HG03175 (cell line): ENCODE measurements around the gene ZWILCH.

Experiments
- ATAC-seq: cut with Tn5 transposase; IDR thresholded peaks from one replicate; pipeline ENCODE4 v1.9.1; 2021; ENCODE audit warnings: mild to moderate bottlenecking, moderate library complexity; ENCODE audit not compliant: unreplicated experiment

Gene ZWILCH

DNA sequence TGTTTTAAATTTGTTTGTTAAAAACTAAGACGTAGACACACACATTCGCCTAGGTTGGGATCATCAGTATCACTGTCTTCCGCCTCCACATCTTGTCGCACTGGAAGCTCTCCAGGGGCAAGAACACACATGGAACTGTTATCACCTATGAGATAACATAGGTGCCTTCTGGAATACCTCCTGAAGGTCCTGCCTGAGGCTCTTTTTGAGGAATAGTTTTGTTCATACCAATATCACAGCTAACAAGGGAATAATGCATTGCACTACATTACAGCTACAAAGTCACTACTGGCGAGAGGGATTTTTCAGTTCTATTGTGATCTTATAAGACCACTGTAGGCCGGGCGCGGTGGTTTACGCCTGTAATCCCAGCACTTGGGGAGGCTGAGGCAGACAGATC lies 29.9 kb downstream of the ZWILCH start:
- ATAC-seq, result no peak

DNA sequence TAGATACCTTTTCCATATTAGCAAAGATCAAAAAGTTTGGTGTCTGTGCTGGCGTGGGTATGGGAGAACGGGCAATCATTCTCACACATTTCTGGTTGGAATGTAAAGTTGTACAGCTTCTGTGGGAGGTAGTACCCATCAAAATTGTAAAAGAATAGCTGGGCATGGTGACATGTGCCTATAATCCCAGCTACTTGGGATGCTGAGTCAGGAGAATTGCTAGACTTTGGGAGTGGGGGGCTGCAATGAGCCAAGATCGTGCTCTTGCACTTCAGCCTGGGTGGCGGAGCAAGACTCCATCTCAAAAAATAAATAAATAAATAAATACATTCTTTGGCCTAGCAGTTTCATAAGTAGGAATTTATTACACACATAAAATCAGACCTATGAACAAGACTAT lies 37.8 kb downstream of the ZWILCH start:
- ATAC-seq, result no peak

DNA sequence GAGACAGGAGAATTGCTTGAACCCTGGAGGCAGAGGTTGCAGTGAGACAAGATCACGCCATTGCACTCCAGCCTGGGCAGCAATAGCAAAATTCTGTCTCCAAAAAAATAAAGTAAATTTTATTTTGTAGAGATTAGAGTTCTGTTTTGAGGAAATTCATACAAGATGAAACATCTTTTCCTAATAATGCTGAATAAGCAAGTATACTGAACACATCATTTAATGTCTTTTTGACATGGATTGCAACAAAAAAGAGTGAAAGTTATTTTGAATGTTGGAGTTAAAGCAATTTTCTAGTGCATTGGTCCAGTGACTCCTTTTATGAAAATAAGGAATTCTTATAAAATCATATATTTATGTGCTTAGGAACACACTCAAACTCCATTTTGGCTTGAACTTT lies 40.1 kb downstream of the ZWILCH start:
- no peak for ATAC-seq

DNA sequence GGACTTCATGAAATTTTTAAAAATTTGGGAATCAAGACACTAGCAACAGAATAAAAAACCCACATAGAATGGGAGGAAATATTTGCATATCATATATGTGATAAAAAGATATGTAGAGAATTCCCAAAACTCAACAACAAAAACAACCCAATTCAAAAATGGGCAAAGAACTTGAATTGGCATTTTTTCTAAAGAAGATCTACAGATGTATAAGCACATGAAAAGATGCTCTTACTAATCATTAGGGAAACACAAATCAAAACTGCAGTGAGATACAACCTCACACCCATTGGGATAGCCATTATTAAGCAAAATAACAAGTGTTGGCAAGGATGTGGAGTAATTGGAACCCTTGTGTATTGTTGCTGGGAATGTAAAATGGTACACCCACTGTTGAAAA lies 50.6 kb downstream of the ZWILCH start:
- ATAC-seq, result no peak

DNA sequence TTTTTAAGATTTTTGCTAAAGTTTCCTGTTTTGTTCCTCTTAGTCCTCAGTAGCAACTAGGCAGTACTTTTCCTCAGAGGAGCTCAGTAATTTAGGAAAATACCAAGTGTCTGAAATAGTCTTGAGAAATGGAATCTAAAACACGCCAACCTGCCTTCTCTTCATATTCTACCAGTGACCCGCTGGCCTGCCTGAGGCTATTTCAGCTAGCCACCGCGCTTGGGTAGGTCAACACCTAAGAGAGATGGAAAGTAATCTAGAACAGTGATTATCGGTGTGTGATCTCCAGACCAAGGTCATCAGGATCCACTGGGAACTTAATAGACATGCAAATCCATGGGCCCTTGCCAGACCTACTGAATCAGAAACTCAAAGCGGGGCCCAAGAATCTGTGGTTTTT lies 53.1 kb downstream of the ZWILCH start:
- no peak for ATAC-seq

DNA sequence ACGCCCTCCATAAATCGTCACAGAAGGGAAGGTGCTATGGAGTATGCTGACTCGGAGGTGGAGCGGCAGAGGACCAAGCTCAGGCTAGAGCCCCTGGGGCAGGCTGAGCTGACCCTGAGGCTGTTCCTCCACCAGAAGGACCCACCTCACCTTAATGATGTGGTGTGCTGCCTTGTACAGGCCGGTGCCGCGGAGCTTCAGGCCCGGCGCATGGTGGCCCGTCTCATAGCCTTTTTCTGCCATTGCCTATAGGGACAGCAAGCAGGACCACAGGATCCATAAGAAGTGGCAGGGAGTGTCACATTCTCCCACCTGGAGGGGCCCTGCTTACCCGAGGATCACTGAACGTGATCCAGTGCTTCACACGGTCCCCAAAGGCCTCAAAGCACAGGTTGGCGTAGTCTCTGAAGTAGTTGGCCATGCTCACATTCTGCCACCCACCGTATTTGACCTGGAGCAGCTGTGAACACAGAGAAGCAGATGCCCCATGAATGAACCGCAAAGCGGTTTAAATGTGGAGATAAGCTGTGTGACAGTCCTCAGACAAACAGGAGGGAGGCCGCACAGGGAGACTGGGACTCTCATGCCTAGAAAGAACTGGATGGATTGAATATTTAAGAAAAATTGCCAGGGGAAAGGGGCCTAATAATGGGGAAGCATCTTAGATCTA lies 55.9 kb downstream of the ZWILCH start:
- no peak for ATAC-seq

DNA sequence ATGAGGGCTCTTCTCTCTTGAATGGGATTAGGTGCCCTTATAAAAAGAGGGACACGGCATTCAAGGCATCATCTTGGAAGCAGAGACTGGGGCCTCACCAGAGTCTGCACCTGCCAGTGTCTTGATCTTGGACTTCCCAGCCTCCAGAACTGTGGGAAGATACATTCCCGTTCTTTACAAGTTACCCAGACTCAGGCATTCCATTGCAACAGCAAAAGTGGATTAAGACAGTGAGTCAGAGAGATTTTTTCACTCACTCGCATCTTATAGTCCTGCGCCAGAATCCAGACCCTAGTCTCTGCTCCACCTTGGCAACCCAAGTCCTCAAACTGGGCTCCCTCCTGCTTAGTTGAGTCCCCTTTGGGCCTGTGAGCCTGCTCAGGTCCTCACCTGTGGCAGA lies 58.0 kb downstream of the ZWILCH start:
- no peak for ATAC-seq

DNA sequence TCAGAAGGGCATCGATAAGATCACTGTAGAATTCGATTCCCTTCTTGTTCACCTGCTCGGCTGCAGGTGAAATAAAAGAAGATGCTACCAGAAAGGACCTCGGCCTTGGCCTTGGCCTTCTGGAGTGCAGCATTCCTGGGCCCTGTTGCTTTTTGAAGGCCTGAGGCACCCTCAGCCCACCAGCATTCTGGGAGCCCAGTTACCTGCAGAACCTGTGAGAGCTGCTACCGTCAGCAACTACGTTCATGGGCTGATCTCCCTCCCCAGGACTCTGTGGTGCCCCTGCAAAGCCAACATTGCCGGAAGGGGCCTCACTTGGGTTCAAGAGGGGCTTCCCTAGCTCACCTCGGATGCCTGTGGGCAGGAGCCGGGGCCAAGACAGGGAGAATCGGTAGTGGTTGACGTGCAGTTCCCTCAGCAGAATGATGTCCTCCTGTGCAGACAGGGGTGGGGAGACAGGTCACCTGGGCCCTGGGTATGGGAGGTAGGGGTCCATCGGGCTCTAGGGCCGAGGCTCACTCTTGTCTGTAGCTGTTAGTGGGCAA lies 58.5 kb downstream of the ZWILCH start:
- no peak for ATAC-seq

DNA sequence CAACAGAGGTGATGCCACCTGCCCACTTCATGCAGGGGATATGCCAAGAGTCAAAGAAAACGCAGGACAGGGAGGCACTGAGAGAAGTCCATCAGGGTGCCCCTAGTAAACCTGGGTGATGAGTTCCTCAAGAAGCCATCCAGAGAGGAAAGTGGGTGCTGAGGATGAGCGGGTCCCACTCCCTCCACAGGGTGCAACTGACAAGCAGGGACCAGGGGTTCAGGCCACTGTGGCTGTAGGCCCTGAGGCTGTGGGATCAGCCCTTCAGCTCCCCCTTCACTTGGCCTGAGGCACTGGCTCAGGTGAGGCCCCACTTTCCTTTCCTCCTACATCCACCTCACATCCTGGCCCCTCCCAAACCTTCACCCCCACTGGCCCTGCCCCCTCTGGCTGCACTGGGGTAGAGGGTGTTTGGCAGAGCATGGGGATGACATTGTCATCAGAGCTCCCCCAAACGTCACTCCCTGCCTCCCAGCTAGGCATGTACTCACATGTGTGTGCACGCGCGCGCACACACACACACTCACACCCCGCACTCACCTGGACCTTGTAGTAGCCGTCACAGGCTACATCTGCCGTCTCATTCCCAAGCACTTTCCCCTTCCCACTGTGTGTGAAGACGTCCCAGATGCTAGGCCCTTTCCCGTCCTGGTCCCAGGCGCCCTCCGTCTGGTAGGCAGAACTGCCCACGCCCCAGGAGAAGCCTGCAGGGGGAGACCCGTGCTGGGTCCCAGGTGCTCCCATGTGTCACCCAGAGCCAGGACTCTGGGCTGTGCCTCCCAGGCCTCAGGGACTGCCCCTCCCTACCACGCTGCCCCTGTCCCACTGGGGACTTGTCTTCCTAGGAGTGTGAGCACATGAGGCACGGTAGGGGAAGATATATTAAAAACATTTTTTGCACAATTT lies 59.3 kb downstream of the ZWILCH start:
- ATAC-seq, result no peak

DNA sequence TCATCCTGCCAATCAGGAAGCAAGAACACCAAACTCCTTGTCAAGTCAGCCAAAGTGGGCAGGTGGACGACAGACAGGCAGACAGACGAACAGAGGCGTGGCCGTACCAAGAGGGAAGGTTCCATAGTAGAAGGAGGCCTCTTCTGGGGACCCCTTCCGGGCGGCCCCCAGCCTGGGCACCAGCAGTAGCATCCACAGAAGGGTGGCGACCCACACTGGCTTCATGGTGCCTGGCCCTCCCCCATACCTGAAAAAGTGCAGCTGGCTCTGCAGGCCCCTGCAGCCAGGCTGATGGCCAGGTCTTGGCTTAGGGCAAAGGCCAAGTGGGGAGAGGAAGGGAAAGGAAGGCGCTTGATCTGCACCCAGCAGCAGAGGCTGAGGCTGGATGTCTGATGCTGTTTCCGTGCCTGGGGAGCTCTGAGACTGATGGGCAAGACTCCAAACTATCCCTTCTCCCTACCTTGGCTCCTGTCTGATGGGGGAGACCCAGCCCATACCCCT lies 60.1 kb downstream of the ZWILCH start:
- ATAC-seq, result no peak

DNA sequence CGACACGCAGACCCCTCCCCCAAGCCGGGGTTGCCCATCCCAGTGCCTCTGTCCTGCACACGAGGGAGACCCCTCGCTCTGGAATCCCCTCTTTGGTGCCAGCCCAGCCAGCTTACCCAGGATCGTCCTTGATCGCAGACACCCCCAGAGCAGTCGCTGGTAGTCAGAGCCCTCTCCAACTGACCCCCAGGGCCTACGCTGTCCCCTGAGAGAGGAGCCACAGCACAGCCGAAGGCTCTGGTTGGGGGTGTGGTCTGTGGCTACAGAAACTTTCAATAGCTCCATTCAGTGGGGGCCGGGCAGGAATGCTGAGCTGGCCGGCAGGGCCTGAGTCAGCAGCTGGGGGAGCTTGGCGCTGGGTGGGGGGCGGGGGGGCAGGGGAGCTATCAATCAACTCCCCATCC lies 60.6 kb downstream of the ZWILCH start, which contains the start of gene LCTL:
TSS of gene LCTL (minus strand) at position 258 of the 404 bp plus-strand sequence. CDS start 633 bp downstream, outside the sequence.
- no peak for ATAC-seq

DNA sequence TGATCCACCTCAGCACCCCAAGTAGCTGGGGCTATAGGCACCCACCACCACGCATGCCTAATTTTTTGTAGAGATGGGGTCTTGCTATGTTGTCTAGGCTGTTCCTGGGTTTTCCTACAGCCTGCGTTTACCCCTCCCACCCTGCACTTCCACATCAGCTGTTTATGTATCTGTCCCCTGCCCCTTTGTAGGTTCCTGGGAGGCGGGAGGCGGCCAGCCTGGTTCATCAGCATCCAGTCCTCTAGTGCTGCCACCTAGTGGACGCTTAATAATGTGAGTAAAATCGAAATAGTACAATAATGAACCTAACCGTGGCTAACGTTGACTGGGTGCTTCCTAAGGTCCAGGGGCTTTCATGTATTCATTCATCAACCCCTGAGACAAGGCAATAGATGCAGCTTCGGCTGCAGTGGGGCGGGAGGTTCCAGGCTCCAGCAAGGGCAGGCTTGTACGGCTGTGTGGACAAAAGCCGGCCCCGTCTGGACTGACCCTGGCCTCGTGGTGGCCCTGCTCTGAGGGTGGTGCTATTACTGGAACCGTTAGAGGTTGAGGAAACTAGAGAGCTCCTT lies 61.9 kb downstream of the ZWILCH start:
- ATAC-seq, result no peak

DNA sequence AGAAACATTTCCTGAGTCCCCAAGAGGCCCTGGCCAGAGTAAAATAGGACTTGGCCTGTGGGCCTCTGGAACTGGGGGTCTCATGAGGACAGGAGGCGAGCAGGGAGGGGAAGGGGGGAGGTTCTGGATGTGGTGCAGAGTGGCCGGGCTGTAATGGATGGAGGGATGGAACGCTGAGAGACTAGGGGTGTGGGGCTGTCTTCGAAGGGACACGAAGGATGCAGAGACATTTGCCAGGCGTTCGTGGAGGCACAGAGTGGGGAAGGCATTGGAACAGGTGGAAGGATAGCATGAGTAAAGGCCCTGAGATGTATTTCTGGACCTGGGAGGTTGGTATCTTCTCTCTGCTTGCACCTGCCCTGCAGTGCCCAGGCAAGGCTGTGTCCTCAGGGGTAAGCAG lies 62.8 kb downstream of the ZWILCH start:
- ATAC-seq, result no peak

DNA sequence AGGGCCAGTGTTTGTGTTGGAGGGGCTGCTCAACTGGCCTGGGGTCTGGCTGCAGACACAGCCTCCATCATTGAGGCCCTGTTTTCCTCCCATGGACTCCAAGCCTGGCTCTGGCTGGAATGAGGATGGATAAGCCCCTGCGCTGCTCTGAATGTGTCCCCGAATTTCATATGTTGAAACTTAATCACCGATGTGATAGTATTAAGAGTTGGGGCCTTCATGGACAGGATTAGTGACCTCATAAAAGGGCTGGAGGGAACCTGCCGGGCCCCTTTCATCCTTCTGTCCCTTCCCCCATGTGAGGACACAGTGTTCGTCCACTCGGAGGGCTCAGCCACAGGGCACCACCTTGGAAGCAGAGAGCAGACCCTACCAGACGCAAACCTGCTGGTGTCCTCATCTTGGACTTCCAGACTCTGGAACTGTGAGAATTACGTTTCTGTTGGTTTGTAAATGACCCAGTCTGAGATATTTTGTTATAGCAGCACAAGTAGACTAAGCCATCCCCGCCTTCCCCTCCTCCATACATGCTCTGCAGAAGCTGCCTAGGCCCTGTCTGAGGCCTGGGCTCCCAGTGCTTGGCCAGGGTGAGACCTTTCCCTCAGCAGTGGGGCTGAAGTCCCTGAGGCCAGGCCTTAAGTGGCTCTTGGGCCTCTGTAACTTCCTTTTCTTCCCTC lies 64.5 kb downstream of the ZWILCH start:
- ATAC-seq, result no peak

DNA sequence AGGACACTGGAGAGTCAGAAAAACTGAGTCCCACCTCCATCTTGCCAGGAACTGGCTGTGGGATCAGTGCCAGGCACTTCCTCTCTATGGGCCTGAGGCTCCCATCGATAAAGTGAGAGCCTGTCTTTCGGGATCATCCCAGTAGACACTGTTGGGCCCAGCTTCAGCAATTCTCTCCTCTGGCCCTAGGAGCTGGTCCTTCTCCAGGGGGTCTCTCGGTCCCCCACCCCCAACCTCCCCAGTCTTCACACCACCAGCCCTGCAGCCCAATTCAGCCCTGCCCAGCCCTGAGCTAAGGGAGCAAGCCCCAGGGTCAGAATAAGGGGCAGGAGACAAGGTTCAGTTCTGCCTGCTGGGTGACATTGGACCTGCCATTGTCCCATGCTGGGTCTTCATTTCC lies 65.2 kb downstream of the ZWILCH start:
- no peak for ATAC-seq

DNA sequence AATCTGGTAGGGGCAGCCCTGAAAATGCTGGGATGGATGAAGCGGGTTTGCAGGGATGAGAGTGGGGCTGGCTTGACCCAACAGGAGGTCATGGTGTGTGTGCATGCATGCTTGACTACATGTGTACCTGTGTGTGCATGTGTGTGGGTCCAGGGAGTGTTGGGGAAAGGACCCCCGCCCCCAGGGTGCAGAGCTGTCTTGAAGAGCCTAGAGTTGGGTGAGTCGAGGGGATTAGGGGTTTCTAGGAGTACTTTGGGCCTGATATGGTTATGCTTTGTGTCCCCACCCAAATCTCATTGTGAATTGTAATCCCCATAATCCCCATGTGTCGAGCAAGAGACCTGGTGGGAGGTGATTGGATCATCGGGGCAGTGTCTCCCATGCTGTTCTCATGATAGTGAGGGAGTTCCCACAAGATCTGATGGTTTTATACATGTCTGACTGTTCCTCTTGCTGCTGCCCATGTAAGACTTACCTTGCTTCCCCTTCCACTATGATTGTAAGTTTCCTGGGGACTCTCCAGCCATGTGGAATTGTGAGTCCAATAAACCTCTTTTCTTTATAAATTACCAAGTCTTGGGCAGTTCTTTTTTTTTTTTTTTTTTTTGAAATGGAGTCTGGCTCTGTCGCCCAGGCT lies 65.8 kb downstream of the ZWILCH start:
- no peak for ATAC-seq

DNA sequence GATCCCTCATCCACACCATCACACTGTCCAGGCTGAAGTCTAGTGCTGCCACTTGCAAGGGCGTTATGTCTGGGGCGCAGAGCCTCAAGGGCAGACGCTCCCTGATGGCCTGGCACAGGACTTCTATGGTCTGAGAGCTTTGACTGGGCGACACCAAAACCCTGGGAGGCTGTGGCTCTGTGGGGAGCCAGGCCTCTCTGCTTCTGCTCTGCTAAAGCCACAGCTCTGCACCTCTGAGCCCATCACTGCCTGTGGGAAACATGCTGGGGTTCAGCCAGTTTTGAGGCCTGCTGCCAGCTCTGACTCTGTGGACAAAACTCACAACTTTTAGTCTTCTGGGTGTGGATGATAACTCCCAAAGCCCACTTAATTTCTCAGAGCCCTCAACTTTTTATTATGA lies 67.0 kb downstream of the ZWILCH start:
- no peak for ATAC-seq

DNA sequence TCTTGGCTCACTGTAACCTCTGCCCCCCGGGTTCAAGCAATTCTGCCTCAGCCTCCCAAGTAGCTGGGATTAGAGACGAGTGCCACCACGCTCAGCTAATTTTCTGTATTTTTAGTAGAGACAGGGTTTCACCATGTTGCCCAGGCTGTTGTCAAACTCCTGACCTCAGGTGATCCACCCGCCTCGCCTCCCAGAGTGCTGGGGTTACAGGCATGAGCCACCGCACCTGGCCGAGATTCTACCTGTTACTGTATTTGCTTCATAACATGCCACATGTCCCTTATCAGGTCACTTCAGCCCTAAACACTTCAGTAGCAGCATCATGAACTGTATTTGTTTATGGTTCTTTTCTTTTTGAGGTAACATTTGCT lies 68.2 kb downstream of the ZWILCH start:
- ATAC-seq, result no peak

DNA sequence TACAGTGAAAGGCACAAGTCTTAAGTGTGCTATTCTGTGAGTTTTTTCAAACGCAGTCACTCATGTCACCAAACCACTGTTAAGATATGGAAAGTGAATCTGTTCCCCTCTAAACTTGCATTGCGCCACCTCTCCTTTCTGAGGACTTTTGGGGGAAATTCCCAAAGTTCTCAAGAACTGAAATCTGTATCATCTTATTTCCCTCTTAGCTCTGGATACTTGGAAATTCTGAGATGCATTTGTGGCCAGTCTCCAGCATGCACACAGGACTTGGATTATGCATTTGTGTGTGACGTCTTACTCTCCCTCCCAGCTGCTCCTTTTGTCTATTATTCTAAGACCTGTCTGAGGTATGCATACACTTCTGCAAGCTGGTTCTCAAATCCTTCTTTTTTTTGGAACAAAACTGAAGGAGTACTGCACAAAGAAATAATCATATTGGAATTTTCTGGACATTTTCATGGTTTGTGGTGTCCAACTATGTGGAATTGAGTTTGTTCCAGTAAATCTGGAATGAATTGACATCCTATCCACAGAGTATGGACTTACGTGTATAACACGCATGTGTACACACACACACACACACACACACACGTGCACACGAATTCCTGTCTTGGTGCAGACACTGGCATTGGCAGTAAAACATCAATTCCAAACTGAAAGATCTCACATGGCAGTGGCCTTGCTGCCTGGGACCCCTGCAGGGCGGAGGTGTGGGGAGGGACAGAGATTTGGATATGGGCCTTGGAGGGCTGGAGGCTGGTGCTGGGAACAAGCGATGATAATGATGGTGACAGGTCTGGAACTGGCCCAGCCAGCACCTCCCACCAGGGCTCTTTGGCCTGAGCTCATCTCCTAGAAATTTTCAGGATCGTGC lies 68.8 kb downstream of the ZWILCH start:
- no peak for ATAC-seq

DNA sequence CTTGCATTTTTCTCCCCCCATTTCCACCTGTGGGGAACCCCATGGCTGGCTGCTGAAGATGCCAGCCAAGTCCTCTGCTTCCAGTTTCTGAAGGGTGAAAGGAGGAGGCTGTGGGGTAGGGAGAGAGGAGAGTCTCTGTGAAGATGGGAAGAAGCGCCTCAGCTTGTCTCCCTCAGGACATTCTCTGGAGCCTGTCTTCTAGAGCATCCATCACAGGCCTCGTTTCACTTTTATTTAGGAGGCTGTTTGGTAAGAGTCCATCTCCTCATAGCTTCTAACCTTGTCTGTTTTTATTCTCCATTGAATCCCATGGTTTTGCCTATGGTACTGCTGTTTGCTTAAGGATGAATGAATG lies 69.4 kb downstream of the ZWILCH start:
- no peak for ATAC-seq
